HepG2 (cell line): ENCODE measurements around the gene NSFL1C. TPM values are rescaled to one million over a fixed set of nuclear protein-coding genes. Genes with fewer than 3 reads are reported as not detected.

Experiments used
- BATF2 ChIP-seq: sonication (generic); formaldehyde crosslinking; IDR thresholded peaks from 2 replicates; pipeline ENCODE4 v1.8.0; 2022; ENCODE audit warnings: mild to moderate bottlenecking, missing genetic modification reagents, moderate library complexity
- FOXO1 ChIP-seq: sonication (generic); formaldehyde crosslinking; IDR thresholded peaks from 2 replicates; pipeline ENCODE4 v1.4.0; 2020; ENCODE audit warnings: missing genetic modification reagents
- HDAC2 ChIP-seq: sonication (generic); formaldehyde crosslinking; IDR thresholded peaks from 2 replicates; pipeline ENCODE4 v1.4.0; 2020; ENCODE audit warnings: missing genetic modification reagents
- HMG20A ChIP-seq: IDR thresholded peaks from 2 replicates; pipeline ENCODE4 v1.6.1; 2016; ENCODE audit warnings: borderline replicate concordance
- MATR3 ChIP-seq: sonication (generic); formaldehyde crosslinking; IDR thresholded peaks from 2 replicates; pipeline ENCODE4 v1.4.0; 2020; ENCODE audit warnings: missing genetic modification reagents
- MLLT10 ChIP-seq: sonication (generic); formaldehyde crosslinking; IDR thresholded peaks from 2 replicates; pipeline ENCODE4 v1.4.0; 2020; ENCODE audit warnings: missing genetic modification reagents
- NR2F6 ChIP-seq, 2 experiments: IDR thresholded peaks; 2 replicates each; pipeline ENCODE4 v1.6.1; 2016; ENCODE audit warnings: antibody characterized with exemption in 1 of 2, mild to moderate bottlenecking in 1 of 2
- PLRG1 ChIP-seq: fragments of 450-650 bp; conservative IDR thresholded peaks from 2 replicates; pipeline ENCODE4 v1.6.1; 2016
- SNAPC2 ChIP-seq: sonication (generic); formaldehyde crosslinking; IDR thresholded peaks from 2 replicates; pipeline ENCODE4 v1.8.1; 2022; ENCODE audit warnings: mild to moderate bottlenecking, missing genetic modification reagents
- SOX13 ChIP-seq, 3 experiments: fragments of 450-650 bp in 1 of 3; sonication (generic) in 1 of 3; formaldehyde crosslinking in 1 of 3; IDR thresholded peaks in 2 of 3; conservative IDR thresholded peaks in 1 of 3; 2 replicates each; pipeline versions ENCODE4 v1.5.0 to v1.6.1; 2016 to 2020; ENCODE audit warnings: antibody characterized with exemption in 1 of 3, mild to moderate bottlenecking in 1 of 3, missing compliant biosample characterization in 1 of 3, missing genetic modification reagents in 1 of 3, moderate library complexity in 1 of 3
- TBL1XR1 ChIP-seq: fragments of 150-350 bp; IDR thresholded peaks from 2 replicates; pipeline ENCODE4 v1.6.1; 2014; ENCODE audit warnings: borderline replicate concordance, low read length; ENCODE audit not compliant: partially characterized antibody
- ZBTB46 ChIP-seq: sonication (generic); formaldehyde crosslinking; IDR thresholded peaks from 2 replicates; pipeline ENCODE4 v1.4.0; 2020; ENCODE audit warnings: mild to moderate bottlenecking, missing genetic modification reagents, borderline replicate concordance
- ZFAT ChIP-seq: sonication (generic); formaldehyde crosslinking; conservative IDR thresholded peaks from 2 replicates; pipeline ENCODE4 v1.8.1; 2023; ENCODE audit warnings: missing genetic modification reagents, inconsistent platforms
- ZFP82 ChIP-seq: sonication (generic); formaldehyde crosslinking; IDR thresholded peaks from 2 replicates; pipeline ENCODE4 v1.5.1; 2020; ENCODE audit warnings: mild to moderate bottlenecking, missing genetic modification reagents, borderline replicate concordance
- ZFP90 ChIP-seq: sonication (generic); formaldehyde crosslinking; IDR thresholded peaks from 2 replicates; pipeline ENCODE4 v1.8.0; 2022; ENCODE audit warnings: missing genetic modification reagents, mild to moderate bottlenecking, inconsistent platforms, borderline replicate concordance
- ZMYM4 ChIP-seq: sonication (generic); formaldehyde crosslinking; IDR thresholded peaks from 2 replicates; pipeline ENCODE4 v1.8.1; 2023; ENCODE audit warnings: mild to moderate bottlenecking, missing genetic modification reagents
- ZNF264 ChIP-seq: sonication (generic); formaldehyde crosslinking; IDR thresholded peaks from 2 replicates; pipeline ENCODE4 v1.4.0; 2020; ENCODE audit warnings: missing genetic modification reagents
- ZNF329 ChIP-seq: sonication (generic); formaldehyde crosslinking; IDR thresholded peaks from 2 replicates; pipeline ENCODE4 v1.9.0; 2021; ENCODE audit warnings: low read depth, mild to moderate bottlenecking, missing genetic modification reagents
- ZNF503 ChIP-seq: sonication (generic); formaldehyde crosslinking; IDR thresholded peaks from 2 replicates; pipeline ENCODE4 v1.4.0; 2020; ENCODE audit warnings: missing genetic modification reagents
- ZNF770 ChIP-seq: sonication (generic); formaldehyde crosslinking; IDR thresholded peaks from 2 replicates; pipeline ENCODE4 v1.5.0; 2020; ENCODE audit warnings: mild to moderate bottlenecking, missing genetic modification reagents
- ZNF777 ChIP-seq: sonication (generic); formaldehyde crosslinking; IDR thresholded peaks from 2 replicates; pipeline ENCODE4 v1.4.0; 2020; ENCODE audit warnings: missing genetic modification reagents
- polyA plus RNA-seq, 8 experiments: library from polyadenylated mRNA; depleted of rRNA in 3 of 8; stranded (reverse) in 7 of 8; unstranded in 1 of 8; fragments of >200 nt; fragmentation: Illumina TruSeq in 4 of 8; extraction: Trizol in 4 of 8; gene quantifications; 2 replicates each; pipeline versions ENCODE4 v1.2.1 to v1.2.3, GENCODE V29; 2011 to 2016; ENCODE audit warnings: low read depth in 4 of 8, missing spikeins in 1 of 8, mixed read lengths in 1 of 8; ENCODE audit not compliant: insufficient read depth in 1 of 8
- total RNA-seq, 5 experiments: library from RNA; depleted of rRNA; stranded (reverse); fragments of >200 nt; fragmentation: Illumina TruSeq; extraction: Trizol; gene quantifications; 2 replicates each; pipeline ENCODE4 v1.2.3, GENCODE V29; 2016; ENCODE audit warnings: low read depth in 1 of 5

Gene NSFL1C
- total and polyA plus RNA-seq, 2 of the 13 experiments (the other 11 are each of a cell fraction or from before 2014, with no cell fraction given) = 22.9 to 62.7 TPM

DNA sequence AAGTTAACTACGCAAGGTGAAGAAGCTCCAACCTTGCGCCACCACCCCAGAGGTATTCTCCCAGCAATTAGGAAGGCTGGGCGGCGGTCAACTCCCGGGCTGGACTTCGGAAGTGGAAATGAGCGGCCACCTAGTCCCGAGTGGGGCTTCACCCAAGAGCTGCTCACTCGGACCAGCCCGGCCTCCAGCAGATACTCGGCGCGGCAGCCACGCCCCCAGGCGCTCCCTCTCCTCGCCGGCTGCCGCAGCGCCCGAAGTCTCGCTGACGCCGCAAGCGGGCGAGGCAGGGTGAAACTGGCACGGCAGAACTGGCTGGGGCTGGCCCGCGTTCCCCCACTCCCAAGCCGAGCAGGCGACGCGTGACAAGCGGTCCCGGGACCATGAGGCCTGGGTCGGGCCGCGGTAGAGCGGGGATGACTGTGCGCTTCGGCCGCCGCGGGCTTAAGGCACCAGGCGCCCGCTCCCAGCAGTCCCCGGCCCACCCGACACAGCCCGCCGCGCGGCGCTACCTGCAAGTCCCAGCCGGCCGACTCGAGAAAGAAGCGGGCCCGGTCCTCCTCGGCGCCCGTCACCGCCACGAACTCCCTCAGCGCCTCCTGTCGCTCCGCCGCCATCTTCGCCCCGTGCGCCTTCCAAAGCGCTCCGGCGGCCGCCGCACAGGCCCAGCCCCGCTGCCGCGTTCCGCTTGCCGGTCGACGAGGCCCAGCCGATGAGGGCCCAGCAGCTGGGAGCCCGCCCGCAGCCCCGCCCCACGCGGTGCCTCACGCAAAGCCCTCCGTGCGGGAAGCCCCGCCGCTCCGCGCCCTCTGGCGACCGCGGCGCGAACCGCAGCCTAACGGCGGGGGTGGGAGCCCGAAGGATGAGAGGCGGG is at the start of gene NSFL1C (continued):
- no peak for TF ChIP-seq ZNF770 (CRISPR knock-in tag)
- TF ChIP-seq ZBTB46 (CRISPR knock-in tag) = no peak; the same call in none of the 2 replicates
- no peak; the same call in 1 of the 2 replicates for TF ChIP-seq MATR3 (CRISPR knock-in tag)
- peak; percentile 97 for TF ChIP-seq ZFP90 (CRISPR knock-in tag)
- peak; percentile 92 for TF ChIP-seq ZNF264
- no peak; the same call in 1 of the 2 replicates for TF ChIP-seq HDAC2 (CRISPR knock-in tag)
- no peak for TF ChIP-seq PLRG1
- peak; percentile 94; the same call in 1 of the 2 replicates for TF ChIP-seq BATF2 (CRISPR knock-in tag)
- TF ChIP-seq ZFAT = peak; percentile 95
- peak; percentile 95 for TF ChIP-seq ZNF329
- TF ChIP-seq NR2F6 (IDR thresholded peaks at IDR 0.05) = no peak
- TF ChIP-seq NR2F6 (CRISPR knock-in tag; IDR thresholded peaks at IDR 0.05) = peak; percentile 23; the same call in 1 of the 2 replicates
- peak; percentile 98 for TF ChIP-seq ZFP82 (CRISPR knock-in tag)
- no peak for TF ChIP-seq SOX13 (IDR thresholded peaks at IDR 0.05)
- TF ChIP-seq SOX13 (CRISPR knock-in tag; conservative IDR thresholded peaks at IDR 0.05 in 1 of 2, IDR thresholded peaks at IDR 0.05 in 1 of 2) = peak in 1 of 2 experiments; percentile 32; a peak in 2 of 4 replicates
- peak; percentile 97 for TF ChIP-seq ZNF503 (CRISPR knock-in tag)
- TF ChIP-seq ZNF777 (CRISPR knock-in tag) = peak; percentile 86
- peak; percentile 90 for TF ChIP-seq TBL1XR1
- TF ChIP-seq SNAPC2 (CRISPR knock-in tag) = peak; percentile 97
- TF ChIP-seq HMG20A (CRISPR knock-in tag) = peak; percentile 46; the same call in 1 of the 2 replicates
- TF ChIP-seq MLLT10 (CRISPR knock-in tag) = no peak
- TF ChIP-seq ZMYM4 (CRISPR knock-in tag) = peak; percentile 99
- TF ChIP-seq FOXO1 (CRISPR knock-in tag) = peak; percentile 88
